Mesodermal cell (in vitro differentiated cells): ENCODE measurements around the gene ZBTB38.
A peak's percentile ranks its signal among the peaks of the same experiment; 100 is the strongest.

Experiments
- H3K27ac ChIP-seq: 2 replicates; pipeline ENCODE4 v1.7.0; 2013; ENCODE audit warnings: mild to moderate bottlenecking, low read depth, low read length, moderate library complexity; ENCODE audit not compliant: severe bottlenecking
- H3K36me3 ChIP-seq: 2 replicates; pipeline ENCODE4 v1.7.1; 2013; ENCODE audit warnings: mild to moderate bottlenecking, low read length, moderate library complexity; ENCODE audit not compliant: control insufficient read depth, insufficient read depth
- H3K4me1 ChIP-seq: one replicate; pipeline ENCODE4 v1.7.1; 2013; ENCODE audit warnings: mild to moderate bottlenecking, low read length; ENCODE audit not compliant: insufficient read depth, control insufficient read depth, poor library complexity, severe bottlenecking
- H3K4me3 ChIP-seq: 2 replicates; pipeline ENCODE4 v1.7.0; 2013; ENCODE audit warnings: low read length, control low read depth, mild to moderate bottlenecking; ENCODE audit not compliant: insufficient read depth, poor library complexity, severe bottlenecking; ENCODE audit errors: extremely low read depth
- H3K9me3 ChIP-seq: 2 replicates; pipeline ENCODE4 v1.7.1; 2013; ENCODE audit warnings: mild to moderate bottlenecking, low read length, moderate library complexity; ENCODE audit not compliant: control insufficient read depth
- WGBS, 2 experiments: methylation state at CpG; one replicate each; pipeline ENCODE4 v1.1.5; 2013; ENCODE audit warnings: missing lambda C conversion rate in 2 of 2; ENCODE audit not compliant: insufficient coverage in 2 of 2; 5-methylcytosine and 5-hydroxymethylcytosine counted together

Gene ZBTB38

DNA sequence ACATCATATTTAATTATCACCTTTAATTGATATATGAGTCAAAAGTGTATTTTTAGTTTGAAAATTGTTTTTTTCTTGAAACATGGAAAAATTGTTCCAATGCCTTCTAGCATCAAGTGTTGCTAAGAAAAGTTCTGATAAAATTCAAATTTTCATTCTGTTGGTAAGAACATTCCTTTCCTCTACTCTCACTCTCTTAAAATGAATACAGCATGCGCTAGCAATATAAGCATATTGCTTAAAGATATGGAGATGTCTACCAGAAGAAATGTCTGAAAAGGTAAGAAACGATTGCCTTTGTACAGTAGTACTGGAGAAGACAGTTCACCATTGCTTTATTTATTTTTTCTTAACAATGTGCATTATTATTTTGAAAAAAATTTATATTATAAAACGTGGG is 17.6 kb upstream of the ZBTB38 start:
- H3K9me3 ChIP-seq = no peaks in the 10 kb centered on the region
- WGBS, 2 experiments = no CpG with 5 or more reads among the region's 3 CpGs
- no peaks in the 10 kb centered on the region for H3K4me1 ChIP-seq
- H3K4me3 ChIP-seq = no peak overlapping the region
- no peaks in the 10 kb centered on the region for H3K36me3 ChIP-seq
- no peak overlapping the region for H3K27ac ChIP-seq

DNA sequence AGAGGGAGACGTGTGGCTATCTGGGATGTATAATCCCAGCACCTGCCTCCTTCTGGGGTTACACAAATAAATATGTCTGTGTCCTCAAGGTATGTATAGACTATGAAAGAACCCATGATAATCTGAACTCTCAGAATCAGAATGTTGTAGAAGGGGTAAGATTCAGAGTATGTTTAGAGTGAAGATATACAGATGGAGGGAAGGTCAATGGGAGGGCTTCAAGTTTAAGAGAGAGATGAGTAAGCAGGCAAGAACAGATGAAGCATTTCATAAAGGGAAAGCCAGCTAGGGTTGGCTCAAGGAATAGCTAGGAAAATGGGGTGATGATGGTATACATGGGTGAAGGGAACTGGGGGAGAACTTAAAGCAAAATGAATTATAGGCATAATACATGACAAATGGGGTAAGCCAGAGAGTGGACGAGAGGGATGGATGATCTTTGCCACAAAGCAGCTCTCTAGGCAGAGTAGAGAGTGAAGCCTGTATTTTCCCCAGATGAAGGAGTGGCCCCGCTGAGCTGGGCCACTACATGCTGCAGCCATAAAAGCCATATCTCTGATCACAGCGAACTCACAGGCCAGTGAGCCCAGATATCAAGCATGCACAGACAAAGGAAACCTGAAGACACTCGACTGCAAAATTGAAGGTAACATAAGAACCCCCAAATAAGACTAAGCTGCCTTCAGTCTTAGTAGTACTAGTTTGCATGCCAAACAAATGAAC is 15.9 kb upstream of the ZBTB38 start:
- Histone ChIP-seq H3K9me3 (no peaks in the 10 kb centered on the region), H3K4me3 (no peak overlapping the region), H3K4me1 (no peaks in the 10 kb centered on the region), H3K36me3 (no peaks in the 10 kb centered on the region), H3K27ac (no peak overlapping the region)
- 83 to 86% methylated on average over 3 to 4 of the region's 5 CpGs for WGBS, 2 experiments

DNA sequence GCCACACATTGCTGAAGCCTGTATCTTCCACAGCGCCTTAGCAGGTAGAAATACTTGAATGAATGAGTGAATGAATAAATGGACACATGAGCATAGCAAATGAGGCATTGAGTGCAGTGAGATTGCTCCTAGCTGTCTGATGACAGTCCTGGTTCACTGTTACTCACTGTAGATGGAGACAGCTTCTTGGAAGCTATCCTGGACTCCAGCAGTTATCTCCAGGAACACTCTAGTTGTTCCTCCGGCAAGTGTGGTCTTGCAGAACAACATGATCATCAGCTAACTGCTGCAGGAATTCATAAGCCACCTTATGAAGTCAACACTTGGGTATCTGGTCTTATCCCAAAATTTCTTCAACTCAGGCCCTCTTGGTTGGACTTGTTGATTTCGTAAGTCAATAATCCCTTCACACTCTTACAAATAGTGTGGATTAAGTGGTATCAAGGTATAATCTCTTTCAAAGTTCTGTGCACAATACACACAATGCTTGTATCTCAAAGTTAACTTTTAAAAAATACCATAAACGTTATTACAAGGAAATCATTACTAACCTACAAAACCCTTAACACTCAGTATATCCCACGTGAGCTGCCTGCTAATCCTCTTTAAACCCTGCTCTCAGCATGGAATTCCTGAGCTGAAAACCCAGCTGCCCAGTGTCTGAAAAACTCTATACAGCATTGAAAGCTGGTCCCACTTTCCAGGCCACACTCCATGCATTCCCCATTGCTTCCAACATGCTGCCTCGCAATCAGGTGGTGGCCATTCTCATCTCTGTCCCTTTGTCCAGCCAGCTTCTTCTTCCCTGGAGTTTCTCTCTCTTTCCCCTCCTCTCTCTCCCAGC is 14.4 kb upstream of the ZBTB38 start:
- no peaks in the 10 kb centered on the region for H3K9me3 ChIP-seq
- WGBS, 2 experiments = 82 to 91% methylated on average over 3 to 5 of the region's 6 CpGs
- no peak overlapping the region for H3K4me3 ChIP-seq
- no peaks in the 10 kb centered on the region for H3K4me1 ChIP-seq
- H3K36me3 ChIP-seq = no peaks in the 10 kb centered on the region
- H3K27ac ChIP-seq = no peak overlapping the region

DNA sequence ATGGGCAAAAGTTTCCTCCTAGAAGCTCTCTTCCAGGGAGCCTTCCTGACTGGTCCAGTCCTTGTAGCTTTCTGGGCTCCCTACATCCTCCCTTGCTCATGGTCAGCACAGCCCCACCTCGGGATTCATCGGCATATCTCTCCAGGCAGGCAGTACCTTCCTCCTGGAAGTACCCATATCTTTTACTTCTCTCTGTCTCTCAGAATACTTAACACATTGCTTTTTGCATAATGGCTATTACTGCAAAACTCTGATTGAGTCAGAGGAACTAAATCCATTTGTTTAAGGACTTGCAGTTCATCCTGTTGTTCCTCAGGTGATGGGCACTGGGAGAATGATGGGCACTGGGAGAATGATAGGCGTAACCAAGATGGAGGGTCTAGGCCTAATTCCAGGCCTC is 13.8 kb upstream of the ZBTB38 start:
- Histone ChIP-seq H3K4me3 (no peak overlapping the region), H3K27ac (no peak overlapping the region), H3K36me3 (no peaks in the 10 kb centered on the region), H3K4me1 (peaks cover 3% of the 10 kb centered on the region), H3K9me3 (no peaks in the 10 kb centered on the region)
- WGBS, 2 experiments = 93 to 100% methylated on average over 2 to 3 of the region's 3 CpGs

DNA sequence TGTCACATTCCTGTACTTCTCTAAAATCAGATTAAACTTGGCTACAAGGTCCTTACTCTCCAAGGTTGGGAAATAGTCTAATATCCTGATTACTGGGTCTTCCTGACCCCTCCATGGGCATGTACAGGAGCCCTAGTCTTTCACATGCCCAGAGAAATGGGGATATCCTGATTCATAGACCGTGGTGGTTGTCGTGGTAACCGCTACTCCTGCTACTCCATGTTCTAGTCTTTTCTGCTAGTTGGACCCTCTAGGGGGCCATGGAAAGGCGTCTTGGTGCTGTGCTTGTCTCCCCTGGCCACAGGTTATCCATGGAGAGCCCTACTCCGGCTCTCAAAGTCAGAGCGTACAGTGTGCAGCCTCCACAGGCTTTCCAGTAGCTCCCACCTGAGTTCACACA is 13.1 kb upstream of the ZBTB38 start:
- Histone ChIP-seq H3K9me3 (no peaks in the 10 kb centered on the region), H3K4me1 (peaks cover 3% of the 10 kb centered on the region), H3K27ac (no peak overlapping the region), H3K36me3 (no peaks in the 10 kb centered on the region), H3K4me3 (no peak overlapping the region)
- 89 to 93% methylated on average over 4 to 6 of the region's 6 CpGs for WGBS, 2 experiments

DNA sequence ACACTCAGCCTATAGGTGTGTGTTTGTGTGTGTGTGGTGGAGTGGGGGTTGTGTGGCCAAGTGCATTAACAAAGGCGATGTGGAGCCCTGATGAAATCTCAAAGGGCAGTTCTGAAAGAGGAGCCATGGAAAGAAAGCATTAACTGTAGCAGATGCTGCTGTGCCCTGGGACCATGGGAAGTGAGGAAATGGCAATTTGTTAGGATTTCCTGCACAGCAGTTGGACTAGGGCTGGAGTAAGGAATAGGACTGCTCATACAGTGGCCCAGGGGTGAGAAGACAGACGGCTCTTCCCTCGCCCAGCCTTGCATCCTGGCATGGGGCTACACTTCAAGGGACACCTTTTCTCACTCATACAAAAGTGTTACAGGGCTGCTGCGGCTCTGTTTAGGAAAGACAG is 12.3 kb upstream of the ZBTB38 start:
- Histone ChIP-seq H3K9me3 (no peaks in the 10 kb centered on the region), H3K4me1 (peaks cover 9% of the 10 kb centered on the region)
- WGBS, 2 experiments = 73 to 97% methylated on average over 3 of the region's 4 CpGs

DNA sequence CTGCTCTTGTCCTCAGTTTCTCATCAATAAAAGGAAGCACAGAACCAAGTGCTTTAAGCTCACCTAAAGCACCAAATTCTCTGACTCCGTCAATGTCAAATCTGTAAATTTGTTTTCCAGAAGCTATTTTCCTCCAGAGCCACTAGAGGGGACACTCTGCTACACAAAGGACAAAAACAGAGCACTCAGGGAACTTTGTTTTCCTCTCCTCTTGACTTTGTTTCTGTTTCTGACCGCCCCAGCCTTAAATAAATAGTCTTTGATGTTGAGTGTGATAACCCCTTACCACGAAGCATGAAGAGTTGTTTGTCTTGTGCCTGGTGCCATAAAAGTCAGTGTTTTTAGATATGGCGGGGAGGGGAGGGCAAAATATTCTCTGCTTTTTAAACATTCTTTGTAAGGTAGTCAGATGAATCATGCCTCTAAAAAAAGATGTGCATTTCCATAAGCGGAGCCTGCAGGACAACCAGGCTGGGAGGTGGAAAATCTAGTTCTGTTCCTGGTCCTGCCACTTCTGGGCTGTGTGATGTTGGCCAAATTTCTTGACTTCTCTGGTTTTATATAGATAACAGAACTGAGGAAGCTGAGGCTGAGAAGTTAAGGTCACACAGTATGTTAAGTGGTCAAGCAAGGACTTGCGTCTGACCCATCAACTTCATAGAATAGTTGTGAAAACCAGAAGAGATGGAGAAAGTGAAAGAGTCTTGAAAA is 7.3 kb upstream of the ZBTB38 start:
- peaks cover 17% of the 10 kb centered on the region for H3K4me1 ChIP-seq
- peak overlapping the region; percentile 62 for H3K27ac ChIP-seq
- H3K4me3 ChIP-seq = no peak overlapping the region
- H3K36me3 ChIP-seq = no peaks in the 10 kb centered on the region
- H3K9me3 ChIP-seq = peaks cover 9% of the 10 kb centered on the region
- WGBS, 2 experiments = 49 to 52% methylated on average over 3 to 4 of the region's 6 CpGs

More for the DNA sequence above, 12.3 kb upstream of the ZBTB38 start:
- Histone ChIP-seq H3K36me3 (no peaks in the 10 kb centered on the region), H3K4me3 (no peak overlapping the region), H3K27ac (no peak overlapping the region)

DNA sequence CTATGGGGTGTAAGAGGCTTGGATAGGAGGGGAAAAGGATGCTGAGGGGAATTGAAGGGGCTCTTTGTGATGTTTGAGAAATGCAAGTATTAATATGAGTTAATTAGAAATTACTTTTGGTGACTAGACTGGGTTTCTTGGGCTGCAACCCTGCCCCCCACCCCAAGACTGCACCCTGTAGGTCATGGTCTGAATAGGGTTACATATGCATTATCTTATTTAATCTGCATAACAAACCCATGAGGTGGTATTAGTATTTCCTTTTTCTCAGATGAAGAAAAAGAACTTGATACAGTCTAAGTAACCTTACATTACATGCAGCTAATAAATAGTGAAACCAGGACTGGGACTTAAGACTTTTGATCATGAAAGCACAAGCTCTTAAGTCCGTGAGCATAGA is 5.6 kb upstream of the ZBTB38 start:
- H3K27ac ChIP-seq = no peak overlapping the region
- H3K9me3 ChIP-seq = peaks cover 9% of the 10 kb centered on the region
- H3K36me3 ChIP-seq = no peaks in the 10 kb centered on the region
- no peak overlapping the region for H3K4me3 ChIP-seq
- no CpG with 5 or more reads among the region's 1 CpG for whole genome bisulfite sequencing, 2 experiments
- H3K4me1 ChIP-seq = peaks cover 34% of the 10 kb centered on the region

DNA sequence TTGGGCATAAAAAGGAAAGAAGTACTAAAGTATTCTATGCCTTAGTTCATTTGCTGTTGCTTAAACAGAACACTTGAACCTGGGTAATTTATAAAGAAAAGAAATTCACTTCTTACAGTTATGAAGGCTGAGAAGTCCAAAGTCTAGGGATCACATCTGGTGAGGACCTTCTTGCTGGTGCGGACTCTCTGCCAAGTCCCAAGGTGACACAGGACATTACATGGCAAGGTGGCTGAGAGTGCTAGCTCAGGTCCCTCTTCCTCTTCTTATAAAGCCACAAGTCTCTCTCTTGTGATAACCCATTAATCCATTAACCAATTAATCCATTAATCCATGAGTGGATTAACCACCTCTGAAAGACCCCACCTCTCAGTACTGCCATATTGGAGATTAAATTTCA is 3.1 kb upstream of the ZBTB38 start:
- WGBS, 2 experiments = 100% methylated on average over 1 of the region's 1 CpG
- Histone ChIP-seq H3K4me1 (peaks cover 44% of the 10 kb centered on the region), H3K9me3 (peaks cover 9% of the 10 kb centered on the region), H3K4me3 (no peak overlapping the region), H3K36me3 (peaks cover 2% of the 10 kb centered on the region), H3K27ac (no peak overlapping the region)

DNA sequence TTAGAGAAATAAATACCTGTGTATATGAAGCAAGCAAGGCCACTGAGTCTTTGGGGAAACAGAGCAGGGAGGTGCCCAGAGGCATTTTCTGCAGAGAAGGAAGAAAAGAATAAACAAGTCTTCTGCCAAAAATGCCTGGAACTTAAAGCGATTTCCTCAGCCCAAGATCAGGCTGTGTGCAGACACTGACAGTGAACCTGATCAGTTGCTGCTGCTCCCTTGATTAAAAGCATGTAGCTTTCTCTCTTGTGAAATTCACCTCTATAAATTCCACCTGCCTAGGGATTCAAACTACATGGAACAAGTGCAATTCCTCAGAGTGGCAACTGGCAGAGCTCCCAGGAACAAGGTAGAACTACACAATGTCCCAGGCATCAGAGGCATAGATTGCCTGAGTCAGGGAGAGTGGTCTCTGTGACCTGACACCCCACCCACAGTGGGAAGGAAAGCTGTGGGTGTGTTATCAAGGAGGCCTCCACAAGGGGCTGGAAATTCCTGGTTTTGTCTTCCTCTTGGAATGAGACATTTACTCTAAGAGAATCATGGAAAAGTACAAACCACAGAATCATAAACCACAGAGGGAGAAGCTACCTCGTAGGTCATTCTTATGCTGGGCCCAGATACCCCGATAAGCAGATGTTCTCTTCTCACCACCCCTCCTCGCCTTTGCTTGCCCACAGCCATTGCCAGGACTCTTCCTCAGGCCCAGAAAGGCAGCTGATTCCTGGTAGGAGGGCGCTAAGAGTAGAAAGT is 1.8 kb upstream of the ZBTB38 start:
- H3K36me3 ChIP-seq = peaks cover 12% of the 10 kb centered on the region
- peak overlapping the region; percentile 100 for H3K27ac ChIP-seq
- H3K4me3 ChIP-seq = no peak overlapping the region
- 89 to 93% methylated on average over 3 to 4 of the region's 5 CpGs for WGBS, 2 experiments
- peaks cover 9% of the 10 kb centered on the region for H3K9me3 ChIP-seq
- peaks cover 39% of the 10 kb centered on the region for H3K4me1 ChIP-seq
